MCF 10A (cell line): ENCODE measurements around the gene FGF11. TPM values are rescaled to one million over a fixed set of nuclear protein-coding genes. Genes with fewer than 3 reads are reported as not detected.

ENCODE experiments used
- BruUV-seq: library from RNA; stranded (reverse); fragments of 400-500 nt; replicated peaks from 2 replicates; lab custom pipeline; 2021; lab: Mats Ljungman, UMichigan
- CTCF ChIA-PET: fragments of 300-600 bp; sonication (Branson Sonifier 250); formaldehyde crosslinking; extraction: SDS; loops from one replicate; lab custom pipeline; 2021; ENCODE audit warnings: antibody characterized with exemption, inconsistent platforms; lab: Yijun Ruan, JAX
- POLR2A ChIA-PET: fragments of 300-600, 350-650 bp; sonication (Branson Sonifier 250); formaldehyde crosslinking; extraction: SDS; loops from one replicate; lab custom pipeline; 2020; ENCODE audit warnings: antibody characterized with exemption, inconsistent platforms; lab: Yijun Ruan, JAX
- DNase-seq: peaks from one replicate; pipeline ENCODE4 v3.0.0-alpha.2; 2018; ENCODE audit not compliant: unreplicated experiment
- H3K27ac Mint-ChIP-seq: one replicate; pipeline ENCODE4 v1.8.0; 2022; ENCODE audit warnings: mild to moderate bottlenecking, low read depth, mixed read lengths; ENCODE audit not compliant: unreplicated experiment
- H3K27me3 Mint-ChIP-seq: one replicate; pipeline ENCODE4 v1.8.0; 2022; ENCODE audit warnings: mixed read lengths; ENCODE audit not compliant: insufficient read depth, unreplicated experiment
- H3K36me3 Mint-ChIP-seq: one replicate; pipeline ENCODE4 v1.8.0; 2022; ENCODE audit warnings: mild to moderate bottlenecking, moderate library complexity, mixed read lengths; ENCODE audit not compliant: insufficient read depth, unreplicated experiment
- H3K4me1 Mint-ChIP-seq: one replicate; pipeline ENCODE4 v1.8.0; 2022; ENCODE audit warnings: mixed read lengths; ENCODE audit not compliant: insufficient read depth, unreplicated experiment
- H3K4me3 Mint-ChIP-seq: one replicate; pipeline ENCODE4 v1.8.0; 2022; ENCODE audit warnings: mild to moderate bottlenecking, moderate library complexity, mixed read lengths; ENCODE audit not compliant: unreplicated experiment
- H3K9me3 Mint-ChIP-seq: one replicate; pipeline ENCODE4 v1.8.0; 2022; ENCODE audit warnings: mixed read lengths; ENCODE audit not compliant: unreplicated experiment
- CTCF ChIP-seq: fragments of 200-600 bp; IDR thresholded peaks from one replicate; pipeline ENCODE4 v1.8.0; 2022; ENCODE audit warnings: antibody characterized with exemption, mild to moderate bottlenecking; ENCODE audit not compliant: unreplicated experiment
- intact Hi-C: fragments of 100-400 bp; cut with micrococcal nuclease; formaldehyde crosslinking; loops from 2 replicates; pipeline ENCODE4 v1.14.1; 2022
- total RNA-seq: library from RNA; stranded (reverse); gene quantifications from 2 replicates; pipeline ENCODE4 v1.2.3, GENCODE V29; 2022

The FGF11 gene
- total RNA-seq, 1 experiment from 2014 or later: 0.84 TPM

- Mint-ChIP-seq H3K27ac (peak overlapping the region; percentile 90), H3K27me3 (no peaks in the 10 kb centered on the region), H3K4me1 (peaks cover 14% of the 10 kb centered on the region), H3K4me3 (no peak overlapping the region), H3K36me3 (peaks cover 4% of the 10 kb centered on the region), H3K9me3 (no peaks in the 10 kb centered on the region)
- intact Hi-C loops: loop anchor here (1.0 kb wide), 1 partner anchor 41 kb away; the partner anchor contains the start of gene POLR2A
- DNase-seq: peak; percentile 86
- no TSS peak for BruUV-seq
- CTCF ChIA-PET: interaction anchor here (0.6 to 2.8 kb wide), 8 partner anchors 12 to 244 kb away, joined by 3 to 16 read pairs (median 4); partner anchors contain the start of genes NLGN2 and TMEM256
- no peak for TF ChIP-seq CTCF
- POLR2A ChIA-PET: interaction anchor here (0.5 to 5.7 kb wide), 18 partner anchors 8 to 243 kb away, joined by 3 to 58 read pairs (median 6); partner anchors contain the start of genes GABARAP, MPDU1, POLR2A and TMEM102
These were observed 4.5 kb downstream of the FGF11 start for GRCh38 chr17:7443499-7444485.

- peak within 1 kb of the TSS; percentile 90 for H3K27ac Mint-ChIP-seq
- DNase-seq: no peak
- ChIA-PET CTCF (interaction anchor here (0.5 to 2.8 kb wide), 8 partner anchors 8 to 1873 kb away, joined by 3 to 16 read pairs (median 4); no protein-coding TSS in a partner anchor), POLR2A (interaction anchor here (0.9 to 5.7 kb wide), 15 partner anchors 7 to 242 kb away, joined by 3 to 58 read pairs (median 7); partner anchors contain the start of genes MPDU1, POLR2A, TMEM102 and TMEM256)
- no peak for TF ChIP-seq CTCF
- peaks cover 4% of the 10 kb centered on the region for H3K36me3 Mint-ChIP-seq
- peaks cover 11% of the 10 kb centered on the region for H3K4me1 Mint-ChIP-seq
- no peaks in the 10 kb centered on the region for H3K27me3 Mint-ChIP-seq
- no TSS peak for BruUV-seq
- intact Hi-C loops: loop anchor here (1.0 kb wide), 1 partner anchor 39 kb away; the partner anchor contains the start of gene POLR2A
- H3K9me3 Mint-ChIP-seq: no peaks in the 10 kb centered on the region
- peak within 1 kb of the TSS; percentile 31 for H3K4me3 Mint-ChIP-seq
These were observed 5.6 kb downstream of the FGF11 start, which contains the start of gene CHRNB1 for GRCh38 chr17:7444682-7445618. Gene CHRNB1, plus strand, starts transcription at chr17:7445061. Its CDS starts 67 bp downstream, at chr17:7445128.

- intact Hi-C loops: no loop called here
- POLR2A ChIA-PET: interaction anchor here (2.7 kb wide), 1 partner anchor 11 kb away, joined by 16 read pairs; no protein-coding TSS in a partner anchor
- BruUV-seq: no TSS peak
- CTCF ChIA-PET: interaction anchor here (0.6 to 2.8 kb wide), 5 partner anchors 8 to 115 kb away, joined by 3 to 16 read pairs (median 3); no protein-coding TSS in a partner anchor
- Mint-ChIP-seq H3K4me3 (no peak overlapping the region), H3K9me3 (no peaks in the 10 kb centered on the region), H3K36me3 (peaks cover 4% of the 10 kb centered on the region), H3K4me1 (peaks cover 13% of the 10 kb centered on the region), H3K27ac (peak overlapping the region; percentile 31), H3K27me3 (no peaks in the 10 kb centered on the region)
- TF ChIP-seq CTCF: no peak
- no peak for DNase-seq
These were observed 6.3 kb downstream of the FGF11 start for GRCh38 chr17:7445619-7445968.
